KOPT-K1 (cell line): ENCODE results near the gene SUPT6H.
A peak's percentile ranks its signal among the peaks of the same experiment; 100 is the strongest.
"Not testable (repeated sequence)": the region's sequence is repeated elsewhere in the genome, so short reads cannot be mapped to it uniquely, and the experiment has no call there.

Experiments used
- H3K27ac ChIP-seq: fragments of 200-600 bp; sonication (generic); 2 replicates; pipeline ENCODE4 v1.5.1; 2016; ENCODE audit warnings: antibody characterized with exemption, mild to moderate bottlenecking, low read depth, low read length; ENCODE audit not compliant: poor library complexity, severe bottlenecking
- H3K36me3 ChIP-seq: fragments of 200-600 bp; sonication (generic); 2 replicates; pipeline ENCODE4 v1.5.1; 2017; ENCODE audit warnings: antibody characterized with exemption, mild to moderate bottlenecking, low read length, moderate library complexity; ENCODE audit not compliant: insufficient read depth
- H3K9me3 ChIP-seq: fragments of 200-600 bp; sonication (generic); 2 replicates; pipeline ENCODE4 v1.5.1; 2017; ENCODE audit warnings: antibody characterized with exemption, low read length, mild to moderate bottlenecking; ENCODE audit not compliant: insufficient read depth, poor library complexity, severe bottlenecking

Gene SUPT6H

GRCh38 chr17:28726226-28726626 is 64.2 kb downstream of the SUPT6H start, which contains the start of gene TLCD1:
Gene TLCD1, minus strand, starts transcription at chr17:28726233. Its CDS starts 136 bp downstream, at chr17:28726097.
- Histone ChIP-seq H3K9me3 (no peaks in the 10 kb centered on the region), H3K36me3 (peaks cover 46% of the 10 kb centered on the region), H3K27ac (peak within 1 kb of the TSS; percentile 52)

GRCh38 chr17:28726627-28727491 is 64.9 kb downstream of the SUPT6H start:
- Histone ChIP-seq H3K27ac (peak overlapping the region; percentile 52), H3K9me3 (no peaks in the 10 kb centered on the region), H3K36me3 (peaks cover 39% of the 10 kb centered on the region)

GRCh38 chr17:28728364-28729200 is 66.6 kb downstream of the SUPT6H start, which contains the start of gene NEK8:
Gene NEK8, plus strand, starts transcription at chr17:28728788. Its CDS starts 26 bp downstream, at chr17:28728814.
- H3K27ac ChIP-seq, result peak within 1 kb of the TSS; percentile 94
- no peaks in the 10 kb centered on the region for H3K9me3 ChIP-seq
- peaks cover 22% of the 10 kb centered on the region for H3K36me3 ChIP-seq

DNA sequence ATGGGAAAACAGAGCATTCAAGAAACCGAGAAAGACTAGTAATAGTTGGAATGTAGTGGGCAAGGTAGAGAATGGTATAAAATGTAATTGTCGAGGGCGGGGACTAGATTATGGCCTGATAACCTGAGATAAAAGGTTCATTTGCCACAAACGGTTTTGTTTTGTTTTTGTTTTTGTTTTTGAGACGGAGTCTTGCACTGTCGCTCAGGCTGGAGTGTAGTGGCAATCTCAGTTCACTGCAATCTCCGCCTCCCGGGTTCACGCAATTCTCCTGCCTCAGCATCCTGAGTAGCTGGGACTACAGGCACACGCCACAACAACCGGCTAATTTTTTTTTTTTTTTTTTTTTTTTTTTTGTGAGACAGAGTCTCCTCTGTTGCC is 67.9 kb downstream of the SUPT6H start:
- Histone ChIP-seq H3K9me3 (no peaks in the 10 kb centered on the region), H3K36me3 (peaks cover 9% of the 10 kb centered on the region), H3K27ac (no peak overlapping the region)

- Histone ChIP-seq H3K9me3 (no peaks in the 10 kb centered on the region), H3K27ac (no peak overlapping the region)
These were observed 71.3 kb downstream of the SUPT6H start for GRCh38 chr17:28733346-28733745.

DNA sequence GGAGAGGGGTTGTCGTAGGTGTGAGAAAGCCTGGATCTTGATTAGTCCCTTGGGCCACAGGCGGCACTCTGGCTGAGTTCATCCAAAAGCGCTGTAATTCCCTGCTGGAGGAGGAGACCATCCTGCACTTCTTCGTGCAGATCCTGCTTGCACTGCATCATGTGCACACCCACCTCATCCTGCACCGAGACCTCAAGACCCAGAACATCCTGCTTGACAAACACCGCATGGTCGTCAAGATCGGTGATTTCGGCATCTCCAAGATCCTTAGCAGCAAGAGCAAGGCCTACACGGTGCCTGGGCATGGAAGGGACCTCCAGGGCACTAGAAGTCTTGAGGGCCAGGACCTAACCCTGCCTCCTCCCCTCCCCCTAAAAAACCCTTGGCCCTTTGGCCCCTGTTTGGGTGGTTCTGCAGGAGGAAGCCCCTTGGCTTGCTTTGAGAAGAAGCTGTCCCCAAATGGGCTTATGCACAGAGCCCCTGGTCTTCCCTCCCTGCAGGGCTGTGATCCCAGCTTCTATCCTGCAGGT is 72.8 kb downstream of the SUPT6H start:
- Histone ChIP-seq H3K36me3 (no peaks in the 10 kb centered on the region), H3K9me3 (no peaks in the 10 kb centered on the region), H3K27ac (no peak overlapping the region)

More at GRCh38 chr17:28733346-28733745, 71.3 kb downstream of the SUPT6H start:
- no peaks in the 10 kb centered on the region for H3K36me3 ChIP-seq

DNA sequence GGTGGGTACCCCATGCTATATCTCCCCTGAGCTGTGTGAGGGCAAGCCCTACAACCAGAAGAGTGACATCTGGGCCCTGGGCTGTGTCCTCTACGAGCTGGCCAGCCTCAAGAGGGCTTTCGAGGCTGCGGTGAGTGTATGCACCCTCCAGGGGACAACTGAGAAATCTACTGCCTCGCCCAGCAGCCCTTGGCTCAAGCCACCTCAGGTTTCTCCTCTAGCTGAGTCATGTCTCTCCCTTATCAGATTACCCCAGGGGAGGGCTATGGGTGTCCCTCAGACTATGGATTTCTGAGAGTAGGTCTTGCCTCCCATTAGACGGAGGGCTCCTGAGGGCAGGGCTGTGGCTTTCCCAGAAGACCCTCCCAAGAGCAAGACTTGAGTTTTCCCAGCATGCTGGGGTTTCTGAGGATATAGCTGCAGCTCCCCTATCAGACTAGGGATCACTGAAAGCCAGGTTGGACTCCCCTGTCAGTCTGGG is 73.3 kb downstream of the SUPT6H start:
- Histone ChIP-seq H3K9me3 (no peaks in the 10 kb centered on the region), H3K27ac (no peak overlapping the region), H3K36me3 (no peaks in the 10 kb centered on the region)

- not testable (repeated sequence) for H3K36me3 ChIP-seq, H3K27ac ChIP-seq, H3K9me3 ChIP-seq
These were observed 74.1 kb downstream of the SUPT6H start for GRCh38 chr17:28735913-28736769.

- Histone ChIP-seq H3K9me3 (no peaks in the 10 kb centered on the region), H3K36me3 (no peaks in the 10 kb centered on the region), H3K27ac (no peak overlapping the region)
These were observed 75.3 kb downstream of the SUPT6H start for GRCh38 chr17:28737316-28737715.

GRCh38 chr17:28737770-28738679 is 76.0 kb downstream of the SUPT6H start:
- H3K27ac ChIP-seq, result no peak overlapping the region
- no peaks in the 10 kb centered on the region for H3K9me3 ChIP-seq
- H3K36me3 ChIP-seq, result no peaks in the 10 kb centered on the region

GRCh38 chr17:28738680-28739384 is 76.8 kb downstream of the SUPT6H start:
- H3K9me3 ChIP-seq, result no peaks in the 10 kb centered on the region
- H3K27ac ChIP-seq, result no peak overlapping the region
- H3K36me3 ChIP-seq, result no peaks in the 10 kb centered on the region

DNA sequence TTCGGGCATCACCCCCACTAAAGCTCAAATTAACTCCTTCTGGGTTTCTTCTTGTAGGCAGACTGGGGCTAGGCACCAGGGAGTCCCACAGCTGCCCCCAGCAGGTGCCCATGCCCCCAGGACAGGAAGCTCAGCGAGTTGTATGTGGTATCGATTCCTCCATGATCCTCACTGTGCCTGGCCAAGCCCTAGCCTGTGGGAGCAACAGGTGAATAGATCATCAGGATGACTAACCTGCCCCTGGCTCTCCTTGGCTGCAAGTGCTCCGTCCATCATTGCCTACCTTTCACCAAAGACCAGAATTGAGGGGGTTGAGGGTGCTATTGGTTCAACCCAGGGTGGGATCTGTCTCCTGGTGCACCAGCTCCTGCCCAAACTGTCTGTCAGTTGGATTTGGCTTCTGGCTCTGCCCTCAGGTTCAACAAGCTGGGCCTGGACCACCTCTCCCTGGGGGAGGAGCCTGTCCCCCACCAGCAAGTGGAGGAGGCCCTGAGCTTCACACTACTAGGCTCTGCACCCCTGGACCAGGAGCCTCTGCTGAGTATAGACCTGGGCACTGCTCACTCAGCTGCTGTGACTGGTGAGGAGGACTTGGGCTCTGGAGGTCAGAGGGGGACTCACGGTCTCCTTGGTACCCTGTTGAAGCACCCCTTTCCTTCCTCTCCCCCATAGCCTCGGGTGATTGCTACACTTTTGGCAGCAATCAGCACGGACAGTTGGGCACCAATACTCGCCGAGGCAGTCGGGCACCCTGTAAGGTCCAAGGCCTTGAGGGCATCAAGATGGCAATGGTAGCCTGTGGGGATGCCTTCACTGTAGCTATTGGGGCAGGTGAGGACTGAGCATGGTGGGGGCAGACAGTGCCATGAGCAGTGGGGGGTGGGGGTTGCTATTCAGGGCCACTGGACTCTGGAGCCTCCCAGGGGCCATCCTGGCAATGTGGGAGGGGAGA is 78.7 kb downstream of the SUPT6H start:
- no peaks in the 10 kb centered on the region for H3K9me3 ChIP-seq
- H3K27ac ChIP-seq, result no peak overlapping the region

More for the DNA sequence above, 78.7 kb downstream of the SUPT6H start:
- no peaks in the 10 kb centered on the region for H3K36me3 ChIP-seq
